ENCODE measurements around the gene IL1RAPL2. TPM values are rescaled to one million over a fixed set of nuclear protein-coding genes. Genes with fewer than 3 reads are reported as not detected.

IL1RAPL2 gene
- total RNA-seq, 1 donor from 2014 or later, result not detected

GRCh38 chrX:105265093-105265492 is 699.1 kb downstream of the IL1RAPL2 start:
- Histone ChIP-seq H3K4me3 (no peak overlapping the region), H3K27ac (replicated peaks) (no peak overlapping the region), H3K9me3 (replicated peaks) (no peaks in the 10 kb centered on the region), H3K36me3 (no peaks in the 10 kb centered on the region), H3K27me3 (ENCODE audit: low read depth) (no peaks in the 10 kb centered on the region), H3K4me1 (no peaks in the 10 kb centered on the region)
- TF ChIP-seq, protein P1, sequence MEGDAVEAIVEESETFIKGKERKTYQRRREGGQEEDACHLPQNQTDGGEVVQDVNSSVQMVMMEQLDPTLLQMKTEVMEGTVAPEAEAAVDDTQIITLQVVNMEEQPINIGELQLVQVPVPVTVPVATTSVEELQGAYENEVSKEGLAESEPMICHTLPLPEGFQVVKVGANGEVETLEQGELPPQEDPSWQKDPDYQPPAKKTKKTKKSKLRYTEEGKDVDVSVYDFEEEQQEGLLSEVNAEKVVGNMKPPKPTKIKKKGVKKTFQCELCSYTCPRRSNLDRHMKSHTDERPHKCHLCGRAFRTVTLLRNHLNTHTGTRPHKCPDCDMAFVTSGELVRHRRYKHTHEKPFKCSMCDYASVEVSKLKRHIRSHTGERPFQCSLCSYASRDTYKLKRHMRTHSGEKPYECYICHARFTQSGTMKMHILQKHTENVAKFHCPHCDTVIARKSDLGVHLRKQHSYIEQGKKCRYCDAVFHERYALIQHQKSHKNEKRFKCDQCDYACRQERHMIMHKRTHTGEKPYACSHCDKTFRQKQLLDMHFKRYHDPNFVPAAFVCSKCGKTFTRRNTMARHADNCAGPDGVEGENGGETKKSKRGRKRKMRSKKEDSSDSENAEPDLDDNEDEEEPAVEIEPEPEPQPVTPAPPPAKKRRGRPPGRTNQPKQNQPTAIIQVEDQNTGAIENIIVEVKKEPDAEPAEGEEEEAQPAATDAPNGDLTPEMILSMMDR (IDR thresholded peaks at IDR 0.05; ENCODE audit: borderline replicate concordance), result no peak
- no peak for DNase-seq
- intact Hi-C loops (cut with micrococcal nuclease), result no loop called here

GRCh38 chrX:105266456-105266855 is 700.5 kb downstream of the IL1RAPL2 start:
- TF ChIP-seq, protein P1 (IDR thresholded peaks at IDR 0.05; ENCODE audit: borderline replicate concordance), result no peak
- H3K27ac ChIP-seq (replicated peaks), result no peak overlapping the region
- no peak overlapping the region for H3K4me3 ChIP-seq
- H3K9me3 ChIP-seq (replicated peaks), result no peaks in the 10 kb centered on the region
- intact Hi-C loops (cut with micrococcal nuclease), result no loop called here
- H3K27me3 ChIP-seq (ENCODE audit: low read depth), result no peaks in the 10 kb centered on the region
- no peaks in the 10 kb centered on the region for H3K4me1 ChIP-seq
- no peaks in the 10 kb centered on the region for H3K36me3 ChIP-seq
- no peak for DNase-seq

DNA sequence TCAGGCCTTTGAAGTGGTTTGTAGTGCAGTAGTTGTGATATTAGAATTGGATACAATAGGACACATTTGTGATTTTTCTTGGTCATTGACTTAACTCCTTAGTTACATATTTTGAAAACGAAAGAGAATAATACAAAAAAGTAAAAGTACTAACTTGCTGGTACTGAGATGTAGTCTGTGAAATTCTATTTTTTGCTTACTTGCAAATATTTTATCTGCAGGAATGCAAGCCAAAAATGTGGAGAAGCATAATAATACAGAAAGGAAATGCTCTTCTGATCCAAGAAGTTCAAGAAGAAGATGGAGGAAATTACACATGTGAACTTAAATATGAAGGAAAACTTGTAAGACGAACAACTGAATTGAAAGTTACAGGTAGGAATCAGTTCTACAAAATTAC is 701.2 kb downstream of the IL1RAPL2 start:
- DNase-seq, result no peak
- no peak overlapping the region for H3K27ac ChIP-seq (replicated peaks)
- TF ChIP-seq, protein P1 (IDR thresholded peaks at IDR 0.05; ENCODE audit: borderline replicate concordance), result no peak
- no peaks in the 10 kb centered on the region for H3K27me3 ChIP-seq (ENCODE audit: low read depth)
- intact Hi-C loops (cut with micrococcal nuclease), result no loop called here
- no peaks in the 10 kb centered on the region for H3K36me3 ChIP-seq
- H3K4me3 ChIP-seq, result no peak overlapping the region
- H3K4me1 ChIP-seq, result no peaks in the 10 kb centered on the region
- H3K9me3 ChIP-seq (replicated peaks), result no peaks in the 10 kb centered on the region

- intact Hi-C loops (cut with micrococcal nuclease), result no loop called here
- no peaks in the 10 kb centered on the region for H3K36me3 ChIP-seq
- H3K9me3 ChIP-seq (replicated peaks), result no peaks in the 10 kb centered on the region
- H3K27ac ChIP-seq (replicated peaks), result no peak overlapping the region
- no peaks in the 10 kb centered on the region for H3K4me1 ChIP-seq
- H3K27me3 ChIP-seq (ENCODE audit: low read depth), result no peaks in the 10 kb centered on the region
- DNase-seq, result no peak
- H3K4me3 ChIP-seq, result no peak overlapping the region
- TF ChIP-seq, protein P1 (IDR thresholded peaks at IDR 0.05; ENCODE audit: borderline replicate concordance), result no peak
Measured at GRCh38 chrX:105269386-105269785, 703.4 kb downstream of the IL1RAPL2 start.

GRCh38 chrX:105273326-105273725 is 707.3 kb downstream of the IL1RAPL2 start:
- no peak overlapping the region for H3K4me3 ChIP-seq
- intact Hi-C loops (cut with micrococcal nuclease), result no loop called here
- no peaks in the 10 kb centered on the region for H3K4me1 ChIP-seq
- no peak for DNase-seq
- no peaks in the 10 kb centered on the region for H3K27me3 ChIP-seq (ENCODE audit: low read depth)
- H3K27ac ChIP-seq (replicated peaks), result no peak overlapping the region
- H3K36me3 ChIP-seq, result no peaks in the 10 kb centered on the region
- no peaks in the 10 kb centered on the region for H3K9me3 ChIP-seq (replicated peaks)
- TF ChIP-seq, protein P1 (IDR thresholded peaks at IDR 0.05; ENCODE audit: borderline replicate concordance), result no peak

GRCh38 chrX:105274091-105274490 is 708.1 kb downstream of the IL1RAPL2 start:
- Histone ChIP-seq H3K9me3 (replicated peaks) (no peaks in the 10 kb centered on the region), H3K27me3 (ENCODE audit: low read depth) (no peaks in the 10 kb centered on the region), H3K36me3 (no peaks in the 10 kb centered on the region), H3K27ac (replicated peaks) (no peak overlapping the region), H3K4me1 (no peaks in the 10 kb centered on the region), H3K4me3 (no peak overlapping the region)
- no peak for DNase-seq
- TF ChIP-seq, protein P1 (IDR thresholded peaks at IDR 0.05; ENCODE audit: borderline replicate concordance), result no peak
- intact Hi-C loops (cut with micrococcal nuclease), result no loop called here

Measured in left ventricle myocardium inferior (tissue), 1 donor.